ENCODE results near the gene RELT. TPM values are rescaled to one million over a fixed set of nuclear protein-coding genes. Genes with fewer than 3 reads are reported as not detected.

The RELT gene
- total RNA-seq, 1 experiment from 2014 or later = 11.7 TPM

GRCh38 chr11:73382183-73382582 is 6.0 kb downstream of the RELT start:
- no peak overlapping the region for H3K4me3 Mint-ChIP-seq (ENCODE audit: unreplicated experiment)
- peaks cover 8% of the 10 kb centered on the region for H3K4me1 Mint-ChIP-seq (ENCODE audit: low read depth, unreplicated experiment)
- intact Hi-C loops (cut with micrococcal nuclease; ENCODE audit: unreplicated experiment) = no loop called here
- no peaks in the 10 kb centered on the region for H3K27me3 ChIP-seq (replicated peaks; ENCODE audit: control insufficient read depth, insufficient read depth, low read length)
- H3K36me3 ChIP-seq (ENCODE audit: control insufficient read depth, insufficient read depth, low read length) = no peaks in the 10 kb centered on the region
- H3K27ac Mint-ChIP-seq (ENCODE audit: unreplicated experiment) = no peak overlapping the region
- POLR2A ChIA-PET = no interaction called here
- no peaks in the 10 kb centered on the region for H3K9me3 Mint-ChIP-seq (ENCODE audit: unreplicated experiment)
- H3K4me1 ChIP-seq = peaks cover 11% of the 10 kb centered on the region
- H3K36me3 Mint-ChIP-seq (ENCODE audit: insufficient read depth, unreplicated experiment) = peaks cover under 1% of the 10 kb centered on the region
- no peak for DNase-seq
- BruUV-seq (replicated peaks) = no TSS peak
- no peaks in the 10 kb centered on the region for H3K27me3 Mint-ChIP-seq (ENCODE audit: insufficient read depth, unreplicated experiment)
- TF ChIP-seq CTCF (IDR thresholded peaks at IDR 0.05; ENCODE audit: insufficient read depth in 1 of 2, low read depth in 1 of 2, low read length in 1 of 2, severe bottlenecking in 1 of 2, unreplicated experiment in 1 of 2) = no peak
- CTCF ChIA-PET = interaction anchor here (1.7 to 1.8 kb wide), 2 partner anchors 11 to 31 kb away, joined by 7 to 8 read pairs; no protein-coding TSS in a partner anchor
- no peaks in the 10 kb centered on the region for H3K9me3 ChIP-seq
- no peak overlapping the region for H3K4me3 ChIP-seq (ENCODE audit: low read depth, low read length)

DNA sequence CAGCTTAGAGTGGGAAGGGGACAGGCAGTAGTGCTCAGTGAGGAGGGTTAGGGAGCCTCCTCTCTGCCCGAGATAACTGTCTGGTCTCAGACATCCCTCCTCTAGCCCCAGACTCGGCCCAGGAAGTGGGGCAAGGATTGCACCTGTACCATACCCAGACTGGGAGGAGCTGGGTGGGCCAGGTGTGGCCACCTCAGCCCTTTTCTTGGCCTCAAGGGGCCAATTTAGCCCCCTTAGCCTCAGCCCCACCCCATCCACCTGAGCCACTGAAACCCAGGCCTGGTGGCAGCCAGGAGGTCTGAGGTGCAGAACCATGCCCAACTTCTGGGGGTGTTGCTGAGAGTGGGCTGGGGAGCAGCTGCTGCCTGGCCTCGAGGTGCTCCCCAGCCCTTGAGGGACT is 6.5 kb downstream of the RELT start:
- intact Hi-C loops (cut with micrococcal nuclease; ENCODE audit: unreplicated experiment) = no loop called here
- H3K4me3 Mint-ChIP-seq (ENCODE audit: unreplicated experiment) = no peak overlapping the region
- no TSS peak for BruUV-seq (replicated peaks)
- ChIA-PET CTCF (interaction anchor here (1.0 to 2.9 kb wide), 5 partner anchors 11 to 76 kb away, joined by 3 to 12 read pairs (median 3); no protein-coding TSS in a partner anchor), POLR2A (no interaction called here)
- TF ChIP-seq CTCF (IDR thresholded peaks at IDR 0.05; ENCODE audit: insufficient read depth in 1 of 2, low read depth in 1 of 2, low read length in 1 of 2, severe bottlenecking in 1 of 2, unreplicated experiment in 1 of 2) = no peak
- DNase-seq = no peak
- Histone ChIP-seq H3K4me3 (ENCODE audit: low read depth, low read length) (no peak overlapping the region), H3K4me1 (peaks cover 7% of the 10 kb centered on the region), H3K27me3 (replicated peaks; ENCODE audit: control insufficient read depth, insufficient read depth, low read length) (no peaks in the 10 kb centered on the region), H3K36me3 (ENCODE audit: control insufficient read depth, insufficient read depth, low read length) (no peaks in the 10 kb centered on the region), H3K9me3 (no peaks in the 10 kb centered on the region)
- peaks cover 5% of the 10 kb centered on the region for H3K4me1 Mint-ChIP-seq (ENCODE audit: low read depth, unreplicated experiment)
- H3K9me3 Mint-ChIP-seq (ENCODE audit: unreplicated experiment) = no peaks in the 10 kb centered on the region
- no peaks in the 10 kb centered on the region for H3K36me3 Mint-ChIP-seq (ENCODE audit: insufficient read depth, unreplicated experiment)
- no peak overlapping the region for H3K27ac Mint-ChIP-seq (ENCODE audit: unreplicated experiment)
- no peaks in the 10 kb centered on the region for H3K27me3 Mint-ChIP-seq (ENCODE audit: insufficient read depth, unreplicated experiment)

DNA sequence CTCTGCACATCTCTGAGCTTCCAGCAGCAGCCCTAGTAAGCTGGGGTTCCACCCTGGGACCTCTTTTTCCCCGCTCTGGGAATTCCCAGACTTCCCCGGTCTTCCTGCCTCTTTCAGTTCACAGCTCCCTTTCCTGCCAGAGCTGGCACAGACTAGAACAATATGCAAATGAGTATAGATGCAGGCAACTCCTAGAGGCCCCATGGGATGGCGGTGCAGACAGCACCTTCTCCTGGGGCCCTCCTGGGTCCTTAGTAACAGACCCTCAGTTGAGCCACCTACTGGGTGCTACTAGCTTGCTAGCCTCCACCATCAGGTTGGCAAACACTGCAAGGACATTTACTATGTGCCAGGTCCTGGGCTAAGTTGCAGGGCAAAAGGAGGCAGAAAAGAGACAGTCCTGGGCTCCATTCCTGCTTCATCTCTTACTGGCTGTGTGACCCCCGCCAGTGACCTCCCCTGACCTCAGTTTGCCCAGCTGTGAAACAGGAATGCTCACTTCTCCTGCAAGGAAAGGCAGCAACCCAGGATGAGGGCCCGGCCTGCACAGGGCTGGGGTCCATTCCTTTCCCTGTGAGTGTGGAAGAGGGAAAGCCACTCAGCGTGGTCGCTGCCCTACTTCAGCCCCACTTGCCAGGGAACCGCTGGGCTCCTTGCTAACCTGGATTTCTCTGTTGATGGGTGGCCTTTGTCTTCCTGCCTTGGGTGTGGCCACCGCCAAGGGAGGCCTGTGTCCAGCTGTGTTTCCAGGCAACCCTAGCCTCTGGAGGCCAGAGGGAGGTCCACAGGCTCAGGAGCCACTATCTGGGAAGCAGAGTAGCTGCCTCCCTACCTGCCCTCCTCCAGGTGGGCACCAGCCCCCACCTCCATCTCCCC is 7.3 kb downstream of the RELT start:
- Histone ChIP-seq H3K36me3 (ENCODE audit: control insufficient read depth, insufficient read depth, low read length) (no peaks in the 10 kb centered on the region), H3K9me3 (no peaks in the 10 kb centered on the region), H3K27me3 (replicated peaks; ENCODE audit: control insufficient read depth, insufficient read depth, low read length) (no peaks in the 10 kb centered on the region), H3K4me3 (ENCODE audit: low read depth, low read length) (no peak overlapping the region), H3K4me1 (peaks cover 4% of the 10 kb centered on the region)
- Mint-ChIP-seq H3K9me3 (ENCODE audit: unreplicated experiment) (no peaks in the 10 kb centered on the region), H3K4me1 (ENCODE audit: low read depth, unreplicated experiment) (peaks cover 5% of the 10 kb centered on the region), H3K36me3 (ENCODE audit: insufficient read depth, unreplicated experiment) (peaks cover 4% of the 10 kb centered on the region), H3K27ac (ENCODE audit: unreplicated experiment) (no peak overlapping the region), H3K4me3 (ENCODE audit: unreplicated experiment) (no peak overlapping the region), H3K27me3 (ENCODE audit: insufficient read depth, unreplicated experiment) (no peaks in the 10 kb centered on the region)
- POLR2A ChIA-PET = no interaction called here
- intact Hi-C loops (cut with micrococcal nuclease; ENCODE audit: unreplicated experiment) = no loop called here
- BruUV-seq (replicated peaks) = no TSS peak
- DNase-seq = no peak
- CTCF ChIA-PET = interaction anchor here (1.0 to 2.9 kb wide), 8 partner anchors 9 to 77 kb away, joined by 3 to 12 read pairs (median 4); no protein-coding TSS in a partner anchor
- no peak for TF ChIP-seq CTCF (IDR thresholded peaks at IDR 0.05; ENCODE audit: insufficient read depth in 1 of 2, low read depth in 1 of 2, low read length in 1 of 2, severe bottlenecking in 1 of 2, unreplicated experiment in 1 of 2)
